A549 treated with CpdA at 1 μM for 4 hours (cell line): ENCODE data around the gene YKT6. TPM values are rescaled to one million over a fixed set of nuclear protein-coding genes. Genes with fewer than 3 reads are reported as not detected.

Source experiments
- total RNA-seq: library from RNA; stranded (reverse); fragments of 200-300 nt; extraction: Qiagen RNA extraction; gene quantifications from 5 replicates; pipeline ENCODE4 v1.2.3, GENCODE V29; 2022; ENCODE audit warnings: low read depth

Gene YKT6
- total RNA-seq, result 119 to 124 TPM (median 122 TPM) in 5 replicates

GRCh38 chr7:44200699-44201461, at the start of gene YKT6:
YKT6 (plus strand) TSS chr7:44200978; CDS start chr7:44201136, 158 bp downstream.

GRCh38 chr7:44189286-44189992, 11.3 kb upstream of the YKT6 start, which contains the start of gene GCK:
GCK (minus strand) TSS chr7:44189439; CDS start chr7:44188953, 486 bp downstream.

Other genes with a start within 250 kb of the YKT6 start
- gene SPDYE1, start 203.1 kb upstream of the YKT6 start, total RNA-seq, result not detected in 5 replicates
- 61.7 to 70.9 TPM (median 66.3 TPM) in 5 replicates for gene DBNL, start 156.3 kb upstream of the YKT6 start, total RNA-seq
- gene PGAM2, start 135.4 kb upstream of the YKT6 start, total RNA-seq, result not detected in 5 replicates
- gene POLM, start 118.4 kb upstream of the YKT6 start, total RNA-seq, result 5.7 to 9.1 TPM (median 8.1 TPM) in 5 replicates
- 0.05 TPM in 1 of 5 replicates, not detected in the others for gene AEBP1, start 96.6 kb upstream of the YKT6 start, total RNA-seq
- gene POLD2, start 77.4 kb upstream of the YKT6 start, total RNA-seq, result 137 to 168 TPM (median 158 TPM) in 5 replicates
- gene MYL7, start 59.6 kb upstream of the YKT6 start, total RNA-seq, result not detected in 5 replicates
- gene GCK, start 11.5 kb upstream of the YKT6 start, total RNA-seq, result 0.02 TPM in 1 of 5 replicates, not detected in the others
- 0.11 to 0.57 TPM (median 0.15 TPM) in 5 replicates for gene CAMK2B, start 124.6 kb downstream of the YKT6 start, total RNA-seq